ENCODE data around the gene LRRC7. TPM values are rescaled to one million over a fixed set of nuclear protein-coding genes. Genes with fewer than 3 reads are reported as not detected.
"Not testable (repeated sequence)": the region's sequence is repeated elsewhere in the genome, so short reads cannot be mapped to it uniquely, and the experiment has no call there.

The LRRC7 gene
- total and polyA plus RNA-seq, 2 experiments from 2014 or later, result 1.2 TPM; not detected in 1

GRCh38 chr1:69952676-69953075 lies 385.0 kb downstream of the LRRC7 start:
- H3K4me1 ChIP-seq (ENCODE audit: insufficient read depth), result no peaks in the 10 kb centered on the region
- Mint-ChIP-seq H3K4me1 (no peaks in the 10 kb centered on the region), H3K27ac (no peak overlapping the region), H3K36me3 (ENCODE audit: low read depth) (no peaks in the 10 kb centered on the region), H3K9me3 (no peaks in the 10 kb centered on the region), H3K27me3 (ENCODE audit: insufficient read depth, low read depth, poor library complexity) (no peaks in the 10 kb centered on the region), H3K4me3 (no peak overlapping the region)
- no peaks in the 10 kb centered on the region for H3K79me2 ChIP-seq (replicated peaks; ENCODE audit: insufficient read depth)
- no peak overlapping the region for H3K4me2 ChIP-seq
- ATAC-seq, result no peak
- no peaks in the 10 kb centered on the region for H3K27me3 ChIP-seq (ENCODE audit: insufficient read depth)
- no peak for DNase-seq (ENCODE audit: low spot score)
- TF ChIP-seq EZH2 (IDR thresholded peaks at IDR 0.05; ENCODE audit: low read depth, unreplicated experiment) (no peak), ZNF331 (CRISPR knock-in tag; IDR thresholded peaks at IDR 0.05; ENCODE audit: low read depth) (no peak), EZH2phosphoT487 (IDR thresholded peaks at IDR 0.05; ENCODE audit: unreplicated experiment) (no peak), CREB1 (CRISPR knock-in tag; IDR thresholded peaks at IDR 0.05; ENCODE audit: low read depth) (no peak)
- H3F3A ChIP-seq (replicated peaks; ENCODE audit: low read depth), result no peaks in the 10 kb centered on the region
- no peak overlapping the region for H3K4me3 ChIP-seq
- H2AFZ ChIP-seq, result no peak overlapping the region
- H4K20me1 ChIP-seq (replicated peaks; ENCODE audit: insufficient read depth), result no peaks in the 10 kb centered on the region
- H3K27ac ChIP-seq (ENCODE audit: low read depth), result no peak overlapping the region
- no peaks in the 10 kb centered on the region for H3K36me3 ChIP-seq (ENCODE audit: insufficient read depth)
- H3K9me2 ChIP-seq (ENCODE audit: insufficient read depth), result 0 out of 2 replicates have a peak, but pooled peaks cover 3% of the 10 kb centered on the region

DNA sequence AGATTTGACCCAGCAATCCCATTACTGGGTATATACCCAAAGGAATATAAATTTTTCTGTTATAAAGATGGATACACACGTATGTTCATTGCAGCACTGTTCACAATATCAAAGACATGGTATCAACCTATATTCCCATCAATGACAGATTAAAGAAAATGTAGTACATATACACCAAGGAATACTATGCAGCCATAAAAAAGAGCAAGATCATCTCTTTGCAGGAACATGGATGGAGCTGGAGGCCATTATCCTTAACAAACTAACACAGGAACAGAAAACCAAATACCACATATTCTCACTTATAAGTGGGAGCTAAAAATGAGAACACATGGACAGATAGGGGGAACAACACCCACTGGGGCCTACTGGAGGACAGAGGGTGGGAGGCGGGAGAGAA lies 394.7 kb downstream of the LRRC7 start:
- not testable (repeated sequence) for DNase-seq (ENCODE audit: low spot score); H3K27me3 ChIP-seq (ENCODE audit: insufficient read depth); H3K79me2 ChIP-seq (replicated peaks; ENCODE audit: insufficient read depth); H3K27me3 Mint-ChIP-seq (ENCODE audit: insufficient read depth, low read depth, poor library complexity); ATAC-seq; H3K4me3 ChIP-seq; H3K4me1 Mint-ChIP-seq; H3K36me3 ChIP-seq (ENCODE audit: insufficient read depth); H3K4me2 ChIP-seq; H3K9me3 Mint-ChIP-seq; H3K27ac ChIP-seq (ENCODE audit: low read depth); H3K27ac Mint-ChIP-seq; H3K4me3 Mint-ChIP-seq; H3F3A ChIP-seq (replicated peaks; ENCODE audit: low read depth); H3K36me3 Mint-ChIP-seq (ENCODE audit: low read depth); H2AFZ ChIP-seq; H4K20me1 ChIP-seq (replicated peaks; ENCODE audit: insufficient read depth); H3K4me1 ChIP-seq (ENCODE audit: insufficient read depth); H3K9me2 ChIP-seq (ENCODE audit: insufficient read depth)

DNA sequence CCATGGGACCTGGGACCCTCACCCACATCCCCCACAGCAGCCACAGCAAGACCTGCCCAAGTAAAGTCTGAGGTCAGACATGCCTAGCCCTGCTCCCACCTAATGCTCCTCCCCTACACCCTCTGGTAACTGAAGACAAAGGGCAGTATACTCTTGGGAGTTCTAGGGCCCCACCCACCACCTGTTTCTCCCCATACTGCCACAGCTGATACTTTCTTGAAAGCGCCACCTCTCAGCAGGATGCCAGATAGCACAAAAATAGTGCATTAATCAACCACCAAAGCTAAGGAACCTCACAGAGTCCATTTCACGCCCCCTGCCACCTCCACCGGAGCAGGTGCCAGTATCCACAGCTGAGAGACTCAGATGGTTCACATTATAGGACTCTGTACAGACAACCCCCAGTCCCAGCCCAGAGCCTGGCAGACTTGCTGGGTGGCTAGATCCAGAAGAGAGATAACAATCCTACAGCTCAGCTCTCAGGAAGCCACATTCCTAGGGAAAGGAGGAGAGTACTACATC lies 399.6 kb downstream of the LRRC7 start:
- ATAC-seq, result no peak
- no peaks in the 10 kb centered on the region for H3K4me1 Mint-ChIP-seq
- TF ChIP-seq POLR2AphosphoS5 (IDR thresholded peaks at IDR 0.05; ENCODE audit: low read depth), result no peak
- no peak for TF ChIP-seq EZH2 (IDR thresholded peaks at IDR 0.05; ENCODE audit: low read depth, unreplicated experiment)
- TF ChIP-seq EZH2phosphoT487 (IDR thresholded peaks at IDR 0.05; ENCODE audit: unreplicated experiment), result no peak
- TF ChIP-seq, protein P1, sequence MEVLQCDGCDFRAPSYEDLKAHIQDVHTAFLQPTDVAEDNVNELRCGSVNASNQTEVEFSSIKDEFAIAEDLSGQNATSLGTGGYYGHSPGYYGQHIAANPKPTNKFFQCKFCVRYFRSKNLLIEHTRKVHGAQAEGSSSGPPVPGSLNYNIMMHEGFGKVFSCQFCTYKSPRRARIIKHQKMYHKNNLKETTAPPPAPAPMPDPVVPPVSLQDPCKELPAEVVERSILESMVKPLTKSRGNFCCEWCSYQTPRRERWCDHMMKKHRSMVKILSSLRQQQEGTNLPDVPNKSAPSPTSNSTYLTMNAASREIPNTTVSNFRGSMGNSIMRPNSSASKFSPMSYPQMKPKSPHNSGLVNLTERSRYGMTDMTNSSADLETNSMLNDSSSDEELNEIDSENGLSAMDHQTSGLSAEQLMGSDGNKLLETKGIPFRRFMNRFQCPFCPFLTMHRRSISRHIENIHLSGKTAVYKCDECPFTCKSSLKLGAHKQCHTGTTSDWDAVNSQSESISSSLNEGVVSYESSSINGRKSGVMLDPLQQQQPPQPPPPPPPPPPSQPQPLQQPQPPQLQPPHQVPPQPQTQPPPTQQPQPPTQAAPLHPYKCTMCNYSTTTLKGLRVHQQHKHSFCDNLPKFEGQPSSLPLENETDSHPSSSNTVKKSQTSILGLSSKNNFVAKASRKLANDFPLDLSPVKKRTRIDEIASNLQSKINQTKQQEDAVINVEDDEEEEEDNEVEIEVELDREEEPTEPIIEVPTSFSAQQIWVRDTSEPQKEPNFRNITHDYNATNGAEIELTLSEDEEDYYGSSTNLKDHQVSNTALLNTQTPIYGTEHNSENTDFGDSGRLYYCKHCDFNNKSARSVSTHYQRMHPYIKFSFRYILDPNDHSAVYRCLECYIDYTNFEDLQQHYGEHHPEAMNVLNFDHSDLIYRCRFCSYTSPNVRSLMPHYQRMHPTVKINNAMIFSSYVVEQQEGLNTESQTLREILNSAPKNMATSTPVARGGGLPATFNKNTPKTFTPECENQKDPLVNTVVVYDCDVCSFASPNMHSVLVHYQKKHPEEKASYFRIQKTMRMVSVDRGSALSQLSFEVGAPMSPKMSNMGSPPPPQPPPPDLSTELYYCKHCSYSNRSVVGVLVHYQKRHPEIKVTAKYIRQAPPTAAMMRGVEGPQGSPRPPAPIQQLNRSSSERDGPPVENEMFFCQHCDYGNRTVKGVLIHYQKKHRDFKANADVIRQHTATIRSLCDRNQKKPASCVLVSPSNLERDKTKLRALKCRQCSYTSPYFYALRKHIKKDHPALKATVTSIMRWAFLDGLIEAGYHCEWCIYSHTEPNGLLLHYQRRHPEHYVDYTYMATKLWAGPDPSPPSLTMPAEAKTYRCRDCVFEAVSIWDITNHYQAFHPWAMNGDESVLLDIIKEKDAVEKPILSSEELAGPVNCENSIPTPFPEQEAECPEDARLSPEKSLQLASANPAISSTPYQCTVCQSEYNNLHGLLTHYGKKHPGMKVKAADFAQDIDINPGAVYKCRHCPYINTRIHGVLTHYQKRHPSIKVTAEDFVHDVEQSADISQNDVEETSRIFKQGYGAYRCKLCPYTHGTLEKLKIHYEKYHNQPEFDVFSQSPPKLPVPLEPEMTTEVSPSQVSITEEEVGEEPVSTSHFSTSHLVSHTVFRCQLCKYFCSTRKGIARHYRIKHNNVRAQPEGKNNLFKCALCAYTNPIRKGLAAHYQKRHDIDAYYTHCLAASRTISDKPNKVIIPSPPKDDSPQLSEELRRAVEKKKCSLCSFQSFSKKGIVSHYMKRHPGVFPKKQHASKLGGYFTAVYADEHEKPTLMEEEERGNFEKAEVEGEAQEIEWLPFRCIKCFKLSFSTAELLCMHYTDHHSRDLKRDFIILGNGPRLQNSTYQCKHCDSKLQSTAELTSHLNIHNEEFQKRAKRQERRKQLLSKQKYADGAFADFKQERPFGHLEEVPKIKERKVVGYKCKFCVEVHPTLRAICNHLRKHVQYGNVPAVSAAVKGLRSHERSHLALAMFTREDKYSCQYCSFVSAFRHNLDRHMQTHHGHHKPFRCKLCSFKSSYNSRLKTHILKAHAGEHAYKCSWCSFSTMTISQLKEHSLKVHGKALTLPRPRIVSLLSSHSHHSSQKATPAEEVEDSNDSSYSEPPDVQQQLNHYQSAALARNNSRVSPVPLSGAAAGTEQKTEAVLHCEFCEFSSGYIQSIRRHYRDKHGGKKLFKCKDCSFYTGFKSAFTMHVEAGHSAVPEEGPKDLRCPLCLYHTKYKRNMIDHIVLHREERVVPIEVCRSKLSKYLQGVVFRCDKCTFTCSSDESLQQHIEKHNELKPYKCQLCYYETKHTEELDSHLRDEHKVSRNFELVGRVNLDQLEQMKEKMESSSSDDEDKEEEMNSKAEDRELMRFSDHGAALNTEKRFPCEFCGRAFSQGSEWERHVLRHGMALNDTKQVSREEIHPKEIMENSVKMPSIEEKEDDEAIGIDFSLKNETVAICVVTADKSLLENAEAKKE (CRISPR knock-in tag; IDR thresholded peaks at IDR 0.05), result no peak
- no peak for TF ChIP-seq JUNB (IDR thresholded peaks at IDR 0.05; ENCODE audit: unreplicated experiment)
- TF ChIP-seq STAT1 (IDR thresholded peaks at IDR 0.05; ENCODE audit: unreplicated experiment), result no peak
- TF ChIP-seq ETS1 (IDR thresholded peaks at IDR 0.05), result no peak
- TF ChIP-seq ZNF331 (CRISPR knock-in tag; IDR thresholded peaks at IDR 0.05; ENCODE audit: low read depth), result no peak
- TF ChIP-seq CREB1 (CRISPR knock-in tag; IDR thresholded peaks at IDR 0.05; ENCODE audit: low read depth), result no peak

More for the DNA sequence above, 399.6 kb downstream of the LRRC7 start:
- Histone ChIP-seq H3K4me2 (no peak overlapping the region), H2AFZ (no peak overlapping the region), H3K36me3 (ENCODE audit: insufficient read depth) (no peaks in the 10 kb centered on the region), H4K20me1 (replicated peaks; ENCODE audit: insufficient read depth) (no peaks in the 10 kb centered on the region), H3K4me1 (ENCODE audit: insufficient read depth) (no peaks in the 10 kb centered on the region), H3K79me2 (replicated peaks; ENCODE audit: insufficient read depth) (no peaks in the 10 kb centered on the region), H3K27ac (ENCODE audit: low read depth) (no peak overlapping the region), H3K9me2 (ENCODE audit: insufficient read depth) (no peaks in the 10 kb centered on the region), H3K27me3 (ENCODE audit: insufficient read depth) (no peaks in the 10 kb centered on the region), H3K4me3 (no peak overlapping the region), H3F3A (replicated peaks; ENCODE audit: low read depth) (no peaks in the 10 kb centered on the region)
- H3K9me3 Mint-ChIP-seq, result peaks cover 11% of the 10 kb centered on the region; the same call in 2 of the 3 replicates
- DNase-seq (ENCODE audit: low spot score), result no peak
- no peak overlapping the region for H3K4me3 Mint-ChIP-seq
- H3K36me3 Mint-ChIP-seq (ENCODE audit: low read depth), result no peaks in the 10 kb centered on the region
- no peak overlapping the region; the same call in 1 of the 2 replicates for H3K27ac Mint-ChIP-seq
- no peaks in the 10 kb centered on the region for H3K27me3 Mint-ChIP-seq (ENCODE audit: insufficient read depth, low read depth, poor library complexity)
